Measurements from ENCODE around the gene PPID. TPM values are rescaled to one million over a fixed set of nuclear protein-coding genes. Genes with fewer than 3 reads are reported as not detected.
A peak's percentile ranks its signal among the peaks of the same experiment; 100 is the strongest.

The PPID gene
- total RNA-seq, 1 experiment from 2014 or later: 53.5 TPM

GRCh38 chr4:158769175-158769921 is 46.2 kb upstream of the PPID start:
- H3K56ac ChIP-seq (ENCODE audit: insufficient read length, low read depth, low read length): no peak overlapping the region
- H3K4me2 ChIP-seq (ENCODE audit: insufficient read depth, insufficient read length, low read length): peak overlapping the region; percentile 99
- H2AK5ac ChIP-seq (ENCODE audit: insufficient read length, low read length): no peak overlapping the region
- no peaks in the 10 kb centered on the region for H4K20me1 ChIP-seq (ENCODE audit: control insufficient read depth, insufficient read depth, insufficient read length)
- H3K4ac ChIP-seq (ENCODE audit: low read depth, low read length): no peak overlapping the region
- no peak overlapping the region for H2BK120ac ChIP-seq (ENCODE audit: low read depth, low read length, poor library complexity, severe bottlenecking)
- H3K79me2 ChIP-seq (ENCODE audit: insufficient read depth, low read length): no peaks in the 10 kb centered on the region
- H3K9ac ChIP-seq (ENCODE audit: extremely low read depth, insufficient read length, low read length): peak overlapping the region; percentile 74
- no peaks in the 10 kb centered on the region for H3K79me1 ChIP-seq (ENCODE audit: insufficient read depth, low read depth, low read length, poor library complexity, severe bottlenecking)
- no peak overlapping the region for H4K8ac ChIP-seq (replicated peaks; ENCODE audit: insufficient read length, low read depth, low read length)
- H2BK15ac ChIP-seq (ENCODE audit: low read depth, low read length): no peak overlapping the region
- H2BK12ac ChIP-seq (ENCODE audit: insufficient read length, low read depth, low read length): no peak overlapping the region
- no peak overlapping the region for H3K27ac ChIP-seq (ENCODE audit: insufficient read length, low read depth, low read length)
- Mint-ChIP-seq H3K9me3 (no peaks in the 10 kb centered on the region; a peak in 1 of 5 replicates), H3K36me3 (ENCODE audit: insufficient read depth in 1 of 3, low read depth in 3 of 3) (no peaks in the 10 kb centered on the region; a peak in 1 of 7 replicates), H3K27me3 (ENCODE audit: low read depth) (peaks cover 20% of the 10 kb centered on the region), H3K4me1 (peaks cover 22 to 23% of the 10 kb centered on the region in 2 experiments), H3K4me3 (peak overlapping the region; percentile 93 to 98), H3K27ac (peak overlapping the region in 1 of 3 experiments; percentile 75; a peak in 2 of 7 replicates)
- H3T11ph ChIP-seq (ENCODE audit: low read length): no peak overlapping the region
- no peak overlapping the region for H3K18ac ChIP-seq (ENCODE audit: insufficient read length, low read depth, low read length)
- no peak overlapping the region for H4K5ac ChIP-seq (ENCODE audit: insufficient read length, low read depth, low read length)
- no peak overlapping the region for H2BK5ac ChIP-seq (ENCODE audit: insufficient read length, low read length)
- no peaks in the 10 kb centered on the region for H3K27me3 ChIP-seq (ENCODE audit: insufficient read depth, low read length)
- WGBS (ENCODE audit: extremely low coverage, insufficient read length, low lambda C conversion rate): no CpG with 5 or more reads among the region's 49 CpGs
- no peaks in the 10 kb centered on the region for H3K9me3 ChIP-seq (ENCODE audit: control insufficient read depth, low read depth, low read length)
- peak overlapping the region; percentile 77 for H3K14ac ChIP-seq (ENCODE audit: insufficient read depth, low read length)
- no peak overlapping the region for H3K23ac ChIP-seq (ENCODE audit: insufficient read length, low read depth, low read length)
- no peak overlapping the region for H2BK20ac ChIP-seq (ENCODE audit: low read depth, low read length, poor library complexity, severe bottlenecking)
- no peak overlapping the region for H2AFZ ChIP-seq (ENCODE audit: low read length)
- peak; percentile 48 for DNase-seq
- no peak for TF ChIP-seq CTCF (conservative IDR thresholded peaks at IDR 0.05)
- no peak overlapping the region for H4K91ac ChIP-seq (ENCODE audit: insufficient read length, low read depth, low read length)
- peaks cover 5% of the 10 kb centered on the region for H3K23me2 ChIP-seq (ENCODE audit: insufficient read length, low read depth, low read length, poor library complexity, severe bottlenecking)
- H3K4me1 ChIP-seq (ENCODE audit: insufficient read depth, low read length): no peaks in the 10 kb centered on the region
